GM12874 (cell line): ENCODE data around the gene SNHG17.

ENCODE experiments used
- TF ChIP-seq, protein P1 (sequence below): IDR thresholded peaks from 2 replicates; pipeline ENCODE4 v1.5.1; 2011; ENCODE audit warnings: low read depth, mild to moderate bottlenecking, control low read depth, low read length, moderate library complexity; ENCODE audit not compliant: insufficient read depth

The SNHG17 gene

DNA sequence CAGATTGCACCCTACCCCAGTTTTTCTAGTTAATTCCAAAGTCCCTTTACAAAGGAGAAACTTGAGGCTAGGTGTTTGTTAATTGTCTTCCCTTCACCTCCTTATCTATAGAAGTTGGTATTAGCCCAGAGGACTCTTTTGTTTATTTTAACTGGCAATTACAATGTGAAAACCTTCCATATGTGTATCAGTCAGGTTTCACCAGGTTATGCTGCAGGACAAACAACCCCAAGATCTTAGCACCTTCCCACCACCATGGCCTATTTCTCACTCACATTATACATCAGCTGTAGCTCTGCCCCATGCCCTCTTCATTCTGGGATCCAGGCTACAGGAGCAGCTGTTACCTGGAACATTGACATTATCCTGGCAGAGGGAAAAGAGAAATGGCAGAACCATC is 31.1 kb downstream of the SNHG17 start:
- TF ChIP-seq, protein P1, sequence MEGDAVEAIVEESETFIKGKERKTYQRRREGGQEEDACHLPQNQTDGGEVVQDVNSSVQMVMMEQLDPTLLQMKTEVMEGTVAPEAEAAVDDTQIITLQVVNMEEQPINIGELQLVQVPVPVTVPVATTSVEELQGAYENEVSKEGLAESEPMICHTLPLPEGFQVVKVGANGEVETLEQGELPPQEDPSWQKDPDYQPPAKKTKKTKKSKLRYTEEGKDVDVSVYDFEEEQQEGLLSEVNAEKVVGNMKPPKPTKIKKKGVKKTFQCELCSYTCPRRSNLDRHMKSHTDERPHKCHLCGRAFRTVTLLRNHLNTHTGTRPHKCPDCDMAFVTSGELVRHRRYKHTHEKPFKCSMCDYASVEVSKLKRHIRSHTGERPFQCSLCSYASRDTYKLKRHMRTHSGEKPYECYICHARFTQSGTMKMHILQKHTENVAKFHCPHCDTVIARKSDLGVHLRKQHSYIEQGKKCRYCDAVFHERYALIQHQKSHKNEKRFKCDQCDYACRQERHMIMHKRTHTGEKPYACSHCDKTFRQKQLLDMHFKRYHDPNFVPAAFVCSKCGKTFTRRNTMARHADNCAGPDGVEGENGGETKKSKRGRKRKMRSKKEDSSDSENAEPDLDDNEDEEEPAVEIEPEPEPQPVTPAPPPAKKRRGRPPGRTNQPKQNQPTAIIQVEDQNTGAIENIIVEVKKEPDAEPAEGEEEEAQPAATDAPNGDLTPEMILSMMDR, result no peak

GRCh38 chr20:38402816-38403215 is 32.3 kb downstream of the SNHG17 start:
- TF ChIP-seq, protein P1, result no peak

GRCh38 chr20:38402089-38402488 is 33.0 kb downstream of the SNHG17 start:
- TF ChIP-seq, protein P1, result no peak

DNA sequence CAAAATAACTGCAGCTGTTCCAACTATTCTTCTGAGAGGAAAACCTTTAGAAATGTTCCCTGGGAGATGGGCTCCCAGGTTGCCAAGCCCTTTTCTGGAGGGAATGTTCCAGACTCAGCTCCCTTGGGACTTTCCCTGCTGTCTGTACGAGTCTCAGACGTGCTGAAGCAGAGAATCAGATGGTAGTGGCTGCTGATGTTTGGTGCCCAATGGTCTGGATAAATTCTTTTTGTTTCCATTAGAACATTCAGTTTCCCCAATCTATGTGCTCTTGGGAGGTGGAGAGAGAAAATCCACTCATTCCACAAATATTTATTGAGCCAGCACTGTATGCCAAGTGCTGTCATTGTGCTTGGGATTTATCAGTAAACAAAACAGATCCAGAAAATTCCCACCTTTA is 40.0 kb downstream of the SNHG17 start:
- TF ChIP-seq, protein P1, result no peak

- TF ChIP-seq, protein P1, result no peak
These were observed 41.9 kb downstream of the SNHG17 start for GRCh38 chr20:38393259-38393658.

DNA sequence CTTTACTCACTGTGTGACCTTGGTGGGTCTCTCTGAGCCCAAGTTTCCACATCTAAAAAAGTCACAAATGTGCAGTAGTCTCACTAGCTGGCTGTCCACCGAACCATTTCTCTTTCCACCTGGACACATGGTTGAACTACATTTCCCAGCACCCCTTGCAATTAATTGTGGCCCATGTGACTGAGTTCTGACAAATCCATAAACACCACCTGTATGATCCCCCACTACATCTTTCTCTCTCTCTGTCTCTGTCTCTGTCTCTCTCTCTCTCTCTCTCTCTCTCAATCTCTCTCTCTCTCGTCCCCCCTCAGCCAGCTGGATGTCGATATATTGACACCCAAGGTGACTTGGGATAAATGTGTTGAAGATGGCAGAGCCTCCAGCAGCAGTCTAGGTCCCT is 42.8 kb downstream of the SNHG17 start:
- TF ChIP-seq, protein P1, result no peak

- TF ChIP-seq, protein P1, result no peak
These were observed 47.2 kb downstream of the SNHG17 start for GRCh38 chr20:38387953-38388352.

GRCh38 chr20:38386851-38387250 is 48.3 kb downstream of the SNHG17 start:
- TF ChIP-seq, protein P1, result no peak
